Fibroblast of skin of right biceps (primary cell): ENCODE data around the gene ZNF333.
A peak's percentile ranks its signal among the peaks of the same experiment; 100 is the strongest.

ENCODE experiments used
- DNase-seq: peaks from one replicate; pipeline ENCODE4 v3.0.0-alpha.2; 2013

Gene ZNF333

DNA sequence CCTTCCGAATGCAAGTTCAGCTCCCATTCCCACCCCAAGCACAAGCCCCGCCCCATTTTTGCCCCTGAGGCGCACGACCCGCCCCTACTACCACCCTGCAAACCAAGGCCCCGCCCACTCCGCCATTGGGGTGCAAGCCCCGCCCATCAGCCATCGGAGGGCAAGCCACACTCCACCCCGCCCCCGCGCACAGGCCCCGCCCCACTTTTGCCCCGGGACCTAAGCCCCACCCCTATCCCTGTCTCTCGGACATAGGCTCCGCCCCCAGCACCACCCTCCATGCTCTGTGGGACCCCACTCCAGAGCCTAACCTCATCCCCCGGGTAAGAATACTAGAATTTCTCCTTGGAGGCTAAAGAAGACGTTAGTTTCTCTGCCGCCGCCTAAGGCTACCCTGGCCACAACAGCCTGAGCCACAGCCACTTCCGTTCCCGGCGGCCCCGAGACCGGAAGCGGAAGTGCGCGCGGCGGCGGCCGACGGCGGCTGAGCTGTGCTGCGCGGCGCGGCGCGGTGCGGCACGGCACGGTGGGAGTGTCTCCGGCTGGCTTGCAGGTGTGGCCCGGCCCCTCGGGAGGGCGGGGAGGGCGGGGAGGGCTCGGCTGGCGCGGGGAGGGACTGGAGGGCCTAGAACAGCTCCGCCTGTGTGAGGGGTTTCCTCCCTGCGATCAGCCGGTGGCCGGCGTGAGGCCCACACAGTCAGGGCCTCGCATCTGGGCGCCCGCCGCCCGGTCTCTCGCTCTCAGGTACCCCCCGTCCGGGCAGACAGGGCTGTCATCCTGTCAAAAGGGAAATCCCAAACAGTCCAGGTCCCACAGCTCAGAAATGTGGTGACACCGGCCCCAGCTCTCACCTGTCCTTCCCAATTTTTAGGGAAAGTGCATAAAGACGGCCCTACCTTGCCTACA, at the start of gene ZNF333:
Gene ZNF333, plus strand, starts transcription at position 451 of the 906 bp plus-strand sequence. CDS start 3,444 bp downstream, outside the sequence.
- DNase-seq = peak; percentile 90

DNA sequence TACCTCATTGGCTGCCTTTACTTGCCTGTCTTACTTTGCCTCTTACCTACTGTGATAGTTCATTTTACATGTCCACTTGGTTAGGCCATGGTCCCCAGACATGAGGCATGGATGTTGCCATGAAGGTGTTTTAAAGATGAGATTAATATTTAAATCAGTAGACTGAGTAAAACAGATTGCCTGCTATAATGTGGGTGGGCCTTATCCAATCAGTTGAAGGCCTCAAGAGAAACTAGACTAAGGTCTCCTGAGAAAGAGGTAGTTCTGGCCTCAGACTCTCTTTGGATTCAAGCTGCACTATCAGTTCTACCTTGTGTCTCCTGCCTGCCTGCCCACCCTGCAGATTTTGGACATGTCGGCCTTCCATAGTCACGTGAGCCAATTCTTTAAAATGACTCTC, 41.3 kb upstream of the ZNF333 start:
- no peak for DNase-seq

DNA sequence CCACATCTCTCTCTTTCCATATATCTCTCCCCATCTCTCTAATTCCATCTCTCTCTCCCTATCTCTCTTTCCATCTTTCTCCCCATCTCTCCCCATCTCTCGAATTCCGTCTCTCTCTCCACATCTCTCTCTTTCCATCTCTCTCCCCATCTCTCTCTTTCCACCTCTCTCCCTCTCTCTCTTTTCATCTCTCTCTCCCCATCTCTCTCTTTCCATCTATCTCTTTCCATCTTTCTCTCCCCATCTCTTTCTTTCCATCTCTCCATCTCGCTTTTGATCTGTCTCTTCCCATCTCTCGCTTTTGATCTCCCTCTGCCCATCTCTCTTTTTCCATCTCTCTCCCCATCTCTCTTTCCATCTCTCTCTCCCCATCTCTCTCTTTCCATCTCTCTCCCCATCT, 40.8 kb upstream of the ZNF333 start:
- DNase-seq = no peak

DNA sequence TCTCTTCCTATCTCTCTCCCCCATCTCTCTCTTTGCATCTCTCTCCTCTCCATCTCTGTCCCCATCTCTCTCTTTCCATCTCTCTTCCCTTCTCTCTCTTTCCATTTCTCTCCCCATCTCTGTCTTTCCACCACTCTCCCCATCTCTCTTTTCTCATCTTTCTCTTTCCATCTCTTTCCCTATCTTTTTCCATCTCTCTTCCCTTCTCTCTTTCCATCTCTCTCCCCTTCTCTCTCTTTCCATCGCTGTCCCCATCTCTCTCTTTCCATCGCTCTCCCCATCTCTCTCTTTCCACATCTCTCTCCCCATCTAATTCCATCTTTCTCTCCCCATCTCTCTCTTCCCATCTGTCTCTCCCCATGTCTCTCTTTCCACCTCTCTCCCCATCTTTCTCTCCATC, 39.7 kb upstream of the ZNF333 start:
- DNase-seq = no peak

DNA sequence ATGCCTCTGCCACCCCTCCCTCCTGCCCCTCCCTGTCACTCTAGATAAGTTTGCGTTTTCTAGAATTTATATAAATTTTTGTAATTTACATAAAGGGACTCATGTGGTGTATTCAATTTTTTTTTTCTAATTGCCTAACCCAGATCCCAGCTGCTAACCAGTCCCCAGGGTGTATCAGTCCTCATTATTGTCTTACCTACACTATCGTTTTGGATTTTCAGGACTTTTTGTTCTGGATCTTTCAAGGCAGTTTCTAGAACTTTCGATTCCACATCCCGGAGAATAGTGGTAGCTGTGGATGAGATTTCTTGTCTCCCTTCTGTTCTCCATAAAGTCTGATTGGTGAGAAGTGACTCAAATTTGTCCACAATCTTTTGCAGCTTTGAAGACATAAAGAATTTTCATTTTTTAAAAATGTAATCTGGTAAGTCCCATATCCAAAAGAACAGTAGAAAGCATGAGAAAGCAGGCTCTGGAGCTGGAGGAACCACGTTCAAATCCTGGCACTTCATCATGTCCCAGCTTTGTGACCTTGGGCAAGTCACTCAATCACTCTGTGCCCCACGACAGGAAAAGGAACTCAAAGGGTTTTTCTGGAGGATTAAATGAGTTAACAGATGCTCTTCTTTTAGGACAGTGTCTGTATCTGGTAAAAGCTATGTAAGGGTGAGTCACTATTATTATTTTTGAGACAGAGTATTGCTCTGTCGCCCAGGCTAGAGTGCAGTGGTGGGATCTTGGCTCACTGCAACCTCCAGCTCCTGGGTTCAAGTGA, 34.9 kb upstream of the ZNF333 start:
- DNase-seq = no peak

DNA sequence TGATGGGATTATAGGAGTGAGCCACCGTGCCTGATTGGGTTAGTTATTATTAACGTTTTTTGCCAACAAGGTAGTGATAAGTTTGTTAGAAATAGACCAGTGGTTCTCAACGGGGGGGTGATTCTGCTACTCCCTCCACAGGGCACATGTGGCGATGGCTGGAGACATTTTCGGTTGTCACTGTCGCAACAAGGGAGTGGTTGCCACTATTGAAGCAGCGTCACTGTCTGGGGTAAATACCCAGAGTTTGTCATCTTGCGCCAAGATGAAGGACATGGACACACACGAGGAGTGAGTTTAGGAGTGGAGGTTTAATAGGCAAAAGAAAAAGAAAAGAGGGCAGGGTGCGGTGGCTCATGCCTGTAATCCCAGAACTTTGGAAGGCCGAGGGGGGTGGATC, 34.1 kb upstream of the ZNF333 start:
- no peak for DNase-seq

DNA sequence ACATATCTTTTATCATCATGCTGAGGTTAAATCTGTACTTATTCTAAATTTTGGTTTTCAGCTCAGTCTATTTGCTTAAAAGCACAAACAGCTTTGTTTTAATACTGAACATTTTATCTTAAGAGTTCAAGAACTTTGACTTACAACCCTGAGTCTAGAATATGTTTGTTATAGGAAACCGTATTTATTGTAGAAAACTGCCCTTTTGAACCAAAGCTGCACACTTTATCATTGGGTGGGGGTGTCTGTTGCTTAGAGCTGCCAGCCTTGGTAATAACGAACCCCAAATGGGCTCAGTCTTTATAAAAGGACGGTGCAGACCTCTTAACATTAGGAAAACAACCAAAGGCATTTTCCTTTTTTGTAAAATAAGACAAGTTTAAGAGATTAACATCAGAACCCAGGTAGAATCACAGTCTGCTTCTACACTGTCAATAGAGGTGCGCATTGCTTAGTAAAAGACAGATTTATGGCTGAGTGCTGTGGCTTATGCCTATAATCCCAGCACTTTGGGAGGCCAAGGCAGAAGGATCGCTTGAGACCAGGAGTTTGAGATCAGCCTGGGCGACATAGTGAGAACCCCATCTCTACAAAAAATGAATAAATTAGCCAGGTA, 29.9 kb upstream of the ZNF333 start:
- no peak for DNase-seq

DNA sequence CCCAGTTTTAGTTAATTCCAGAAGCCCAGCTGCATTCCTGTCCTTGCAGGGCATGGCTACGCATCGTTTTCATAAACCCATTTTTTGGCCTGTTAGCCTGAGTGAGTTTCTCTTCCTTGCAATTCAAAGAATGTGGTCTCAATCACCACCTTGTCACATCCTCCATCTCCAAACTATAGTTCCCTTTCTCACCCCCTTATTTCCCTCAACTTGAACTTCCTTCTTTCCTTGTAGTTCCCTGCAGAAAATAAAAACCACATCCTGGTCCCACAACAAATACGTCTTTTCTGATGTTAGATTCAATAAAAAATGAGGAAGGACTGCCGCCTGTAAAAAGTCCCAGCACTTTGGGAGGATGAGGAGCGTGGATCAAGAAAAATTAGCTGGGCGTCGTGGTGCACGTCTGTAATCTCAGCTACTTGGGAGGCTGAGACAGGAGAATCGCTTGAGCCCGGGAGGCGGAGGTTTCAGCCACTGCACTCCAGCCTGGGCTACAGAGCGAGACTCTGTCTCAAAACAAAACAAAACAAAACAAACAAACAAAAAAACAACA, 28.4 kb upstream of the ZNF333 start:
- DNase-seq = no peak

DNA sequence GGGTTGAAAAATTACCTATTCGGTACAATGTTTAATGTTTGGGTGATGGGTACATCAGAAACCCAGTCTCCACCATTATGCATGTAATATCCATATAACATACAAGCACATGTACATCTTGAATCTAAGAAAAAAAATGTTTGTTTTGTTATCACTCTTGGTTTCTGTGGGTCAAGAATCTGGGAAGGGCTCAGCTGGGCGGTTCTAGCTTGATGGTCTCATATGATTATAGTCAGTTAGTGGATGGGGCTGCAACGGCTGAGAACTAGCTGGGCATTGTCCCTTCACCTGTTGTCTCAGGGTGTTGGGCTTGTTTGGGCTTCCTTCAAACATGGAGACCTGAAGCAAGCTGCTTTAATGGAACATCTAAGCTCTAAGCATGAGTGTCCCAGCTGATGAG, 19.9 kb upstream of the ZNF333 start:
- DNase-seq = no peak

DNA sequence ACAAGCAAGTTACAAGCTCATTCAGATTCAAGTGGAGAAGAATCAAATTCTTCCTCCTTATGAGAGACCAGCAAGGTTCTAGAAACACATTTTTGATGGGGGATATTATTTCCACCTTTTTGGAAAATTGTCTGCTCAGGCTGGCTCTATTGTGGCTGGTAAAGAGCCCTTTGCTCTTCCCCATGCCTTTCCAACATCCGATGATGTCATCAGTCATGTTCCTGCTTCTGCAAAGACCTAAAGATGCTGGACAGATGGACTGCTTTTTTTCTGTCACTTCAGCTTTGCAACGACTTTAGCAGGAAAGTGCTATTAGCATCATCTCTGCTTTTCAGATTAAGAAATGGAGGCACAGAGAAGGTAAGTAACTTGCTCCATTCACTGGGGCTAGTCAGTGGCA, 19.4 kb upstream of the ZNF333 start:
- DNase-seq = no peak

DNA sequence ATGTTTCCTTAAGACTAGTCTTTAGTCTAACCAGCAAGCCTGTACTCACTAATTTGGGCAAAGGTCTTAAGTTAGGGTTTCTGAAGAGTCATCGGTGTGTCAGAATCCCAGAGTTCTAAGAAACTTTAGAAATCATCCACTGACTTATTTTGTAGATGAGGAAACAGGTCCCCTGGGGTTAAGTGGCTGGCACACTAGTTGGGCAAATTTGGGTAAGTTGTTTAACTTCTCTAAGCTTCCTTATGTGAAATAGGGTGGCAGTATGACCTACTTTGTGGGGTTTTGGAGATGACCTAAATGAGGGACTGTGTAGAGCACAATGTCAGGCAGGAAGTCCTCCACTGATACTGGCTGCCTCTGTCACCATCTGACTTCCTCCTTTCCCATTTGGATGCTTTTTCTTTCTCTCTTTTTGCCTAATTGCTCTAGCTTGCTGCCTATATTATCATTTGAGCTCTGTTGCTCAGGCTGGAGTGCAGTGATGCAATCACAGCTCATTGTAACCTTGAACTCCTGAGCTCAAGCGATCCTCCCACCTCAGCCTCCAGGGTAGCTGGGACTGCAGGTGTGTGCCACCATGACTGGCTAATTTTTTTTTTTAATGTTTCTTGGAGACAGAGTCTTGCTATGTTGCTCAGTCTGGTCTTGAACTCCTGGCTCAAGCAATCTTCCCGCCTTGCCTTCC, 17.5 kb upstream of the ZNF333 start:
- DNase-seq = no peak

DNA sequence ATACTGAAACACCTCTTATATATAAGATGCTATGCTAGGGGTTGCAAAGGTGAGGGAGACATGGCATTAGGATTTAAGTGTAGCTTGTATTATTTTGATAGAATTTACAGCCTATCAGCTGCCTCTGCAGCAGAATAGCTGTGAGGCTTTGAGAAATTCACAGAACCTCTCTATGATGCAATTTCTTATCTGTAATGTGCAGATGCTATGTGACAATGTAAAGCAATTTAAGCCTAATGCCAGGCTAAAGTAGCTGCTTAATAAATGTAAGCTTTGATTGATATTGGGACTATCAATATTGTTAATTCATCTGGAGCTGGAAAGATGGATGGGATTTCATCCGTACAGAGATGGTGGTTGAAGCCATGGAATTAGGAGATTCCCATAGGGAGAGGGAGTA, 16.8 kb upstream of the ZNF333 start:
- no peak for DNase-seq

DNA sequence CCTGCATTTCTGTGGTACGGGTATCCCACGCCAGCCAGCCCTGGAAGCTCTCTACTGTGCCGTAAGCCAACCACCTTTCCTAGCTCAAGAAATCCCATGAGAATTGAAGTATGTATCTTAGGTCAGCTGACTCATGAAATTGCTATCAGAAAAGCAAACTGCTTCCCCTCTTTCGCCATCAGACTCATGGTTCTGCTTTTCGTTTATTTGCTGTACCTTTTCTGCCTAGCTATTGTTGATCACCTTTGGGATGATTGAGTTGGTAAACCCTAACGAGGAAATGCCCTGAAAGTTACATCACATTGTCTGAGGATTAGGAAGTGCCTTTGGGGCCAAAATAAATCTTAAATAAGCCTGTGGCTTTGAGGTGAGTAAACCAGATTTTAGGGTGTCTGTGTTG, 15.1 kb upstream of the ZNF333 start, which contains the start of gene ADGRE3:
Gene ADGRE3, minus strand, starts transcription at position 81 of the 400 bp plus-strand sequence. Its CDS starts 74 bp downstream, at position 7.
- DNase-seq = peak; percentile 12

DNA sequence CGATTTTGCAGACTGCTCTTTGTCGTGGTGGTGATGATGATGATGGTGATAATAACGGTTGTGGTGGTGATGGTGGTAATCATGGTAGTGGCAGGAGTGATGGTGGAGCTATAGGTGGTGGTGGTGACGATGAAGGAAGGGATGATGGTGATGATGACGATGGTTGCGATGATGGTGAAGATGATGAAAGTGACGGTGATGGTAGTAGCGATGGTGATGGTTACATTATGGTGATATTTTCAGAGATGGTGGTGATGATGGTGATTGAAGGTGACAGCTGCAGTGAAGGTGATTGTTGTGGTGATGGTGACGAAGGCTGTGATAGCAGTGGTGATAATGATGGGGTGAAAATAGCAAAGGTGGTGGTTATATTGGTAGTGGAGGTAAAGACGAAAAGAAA, 13.1 kb upstream of the ZNF333 start:
- DNase-seq = no peak

DNA sequence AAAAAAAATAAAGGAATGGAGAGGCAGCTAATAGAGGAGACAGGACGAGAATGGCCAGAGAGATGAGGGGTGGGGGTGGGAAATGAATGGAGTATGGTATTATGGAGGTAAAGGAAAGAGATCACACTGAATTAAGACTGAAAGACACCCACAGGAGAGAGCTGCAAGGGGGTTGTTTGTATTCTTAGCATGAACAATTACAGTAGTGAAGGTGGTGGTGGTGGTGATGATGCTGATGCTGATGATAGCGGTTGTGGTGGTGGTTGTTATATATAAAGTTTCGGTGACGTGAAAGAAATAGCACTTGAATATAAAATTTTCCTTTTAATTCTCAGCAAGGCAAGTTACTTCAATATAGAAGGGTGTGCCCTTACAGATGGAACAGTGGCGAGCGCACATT, 12.4 kb upstream of the ZNF333 start:
- DNase-seq = no peak

DNA sequence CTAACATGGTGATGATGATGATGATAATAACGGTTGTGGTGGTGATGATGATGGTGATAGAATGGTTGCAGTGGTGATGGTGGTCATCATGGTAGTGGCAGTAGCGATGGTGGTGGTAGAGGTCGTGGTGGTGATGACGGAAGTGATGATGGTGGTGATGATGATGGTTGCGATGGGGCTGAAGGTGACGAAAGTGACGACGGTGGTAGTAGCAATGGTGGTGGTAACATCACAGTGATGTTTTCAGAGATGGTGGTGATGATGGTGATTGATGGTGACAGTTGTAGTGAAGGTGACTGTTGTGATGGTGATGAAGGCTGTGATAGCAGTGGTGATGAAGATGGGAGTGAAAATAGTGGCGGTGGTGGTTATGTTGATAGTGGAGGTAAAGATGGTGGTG, 11.6 kb upstream of the ZNF333 start:
- no peak for DNase-seq

DNA sequence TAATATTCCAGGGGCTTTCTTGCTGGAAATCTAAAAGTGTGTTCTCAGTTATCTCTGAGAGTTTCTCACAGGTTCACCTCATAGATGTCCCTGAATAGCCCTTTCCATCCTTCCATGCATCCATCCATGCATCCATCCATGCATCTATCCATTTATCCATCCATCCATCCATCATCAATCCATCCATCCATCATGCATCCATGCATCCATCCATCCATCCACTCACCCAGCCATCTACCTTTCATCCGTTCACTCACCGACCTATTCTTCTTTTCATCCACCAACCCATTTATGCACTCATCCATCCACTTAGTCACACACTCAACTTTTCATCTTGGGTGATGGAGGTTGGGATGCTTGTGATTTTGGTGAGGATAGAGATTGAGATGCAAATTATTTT, 7.8 kb upstream of the ZNF333 start:
- no peak for DNase-seq

DNA sequence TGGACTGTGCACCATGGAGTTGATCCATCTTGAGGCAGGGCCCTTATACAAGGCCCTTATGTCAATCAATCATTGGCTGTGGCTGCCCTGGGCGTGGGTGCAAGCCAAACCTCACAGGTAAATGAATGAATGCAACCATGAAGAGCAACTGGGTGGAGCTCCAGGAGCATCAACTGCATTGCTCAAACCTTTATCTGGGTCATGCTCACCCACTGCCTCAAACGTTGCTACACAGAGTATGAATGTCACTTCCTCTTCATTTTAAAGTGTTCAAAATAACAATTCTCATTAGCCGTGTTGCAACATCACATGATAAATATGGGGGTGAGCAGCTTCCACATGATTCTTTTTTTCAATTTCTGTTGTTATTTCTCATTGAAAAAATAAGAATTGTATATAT, 6.4 kb upstream of the ZNF333 start:
- no peak for DNase-seq

DNA sequence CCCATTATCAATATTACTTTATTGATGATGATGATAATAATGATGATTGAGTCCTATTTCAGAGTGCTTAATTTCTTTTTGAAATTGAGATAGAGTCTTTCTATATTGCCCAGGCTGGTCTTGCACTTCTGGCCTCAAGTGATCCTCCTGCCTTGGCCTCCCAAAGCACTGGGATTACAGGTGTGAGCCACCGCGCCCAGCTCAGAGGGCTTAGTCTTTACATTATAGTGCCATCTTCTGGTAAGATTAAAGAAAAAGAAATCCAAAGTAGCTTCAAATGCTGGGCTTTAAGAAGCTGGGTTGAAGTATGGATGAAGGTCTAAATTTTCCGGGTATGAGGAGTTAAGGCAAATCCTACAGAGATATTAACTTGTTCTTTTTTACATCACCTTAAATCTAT, 3.4 kb upstream of the ZNF333 start:
- DNase-seq = no peak

DNA sequence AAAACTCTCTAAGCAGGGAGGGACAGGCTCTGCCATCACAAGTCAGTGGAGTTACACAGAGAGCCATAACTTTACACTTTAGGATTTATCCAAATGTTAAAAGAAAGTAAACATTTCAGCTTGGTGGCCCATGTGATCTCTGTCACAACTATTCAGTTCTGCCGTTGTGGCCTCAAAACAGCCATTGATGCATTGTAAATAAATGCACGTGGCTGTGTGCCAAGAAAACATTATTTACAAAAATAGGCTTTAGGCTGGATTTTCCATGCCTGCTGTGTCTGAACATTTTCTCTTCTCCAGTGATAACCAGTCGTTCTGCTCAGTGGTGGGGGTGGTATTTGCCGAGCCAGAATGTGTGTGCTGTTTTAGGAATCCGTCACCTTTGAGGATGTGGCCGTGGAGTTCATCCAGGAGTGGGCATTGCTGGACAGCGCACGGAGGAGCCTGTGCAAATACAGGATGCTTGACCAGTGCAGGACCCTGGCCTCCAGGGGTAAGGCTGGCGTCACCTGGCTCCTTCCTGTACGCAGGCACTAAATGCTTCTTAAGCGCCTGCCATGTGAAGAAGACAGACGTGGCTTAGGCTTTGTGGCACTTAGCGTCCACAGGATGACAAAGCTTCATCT, 4.9 kb downstream of the ZNF333 start:
- DNase-seq = no peak

DNA sequence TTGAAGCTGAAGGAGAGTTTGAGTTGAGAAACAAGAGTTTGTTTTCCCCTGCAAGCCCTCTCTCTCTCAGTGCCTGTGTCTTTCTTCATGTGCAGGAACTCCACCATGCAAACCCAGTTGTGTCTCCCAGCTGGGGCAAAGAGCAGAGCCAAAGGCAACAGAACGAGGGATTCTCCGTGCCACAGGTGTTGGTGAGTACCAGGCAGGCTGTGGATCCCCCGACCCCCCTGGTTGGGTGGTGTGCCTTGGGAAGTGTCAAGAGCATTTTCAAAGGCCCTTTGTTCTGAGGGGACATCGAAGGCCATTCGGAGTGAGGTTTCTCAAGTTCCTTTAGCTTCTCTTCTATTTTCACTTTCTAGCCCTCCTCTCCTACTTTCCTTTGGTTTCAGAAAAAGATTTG, 5.6 kb downstream of the ZNF333 start:
- DNase-seq = no peak

DNA sequence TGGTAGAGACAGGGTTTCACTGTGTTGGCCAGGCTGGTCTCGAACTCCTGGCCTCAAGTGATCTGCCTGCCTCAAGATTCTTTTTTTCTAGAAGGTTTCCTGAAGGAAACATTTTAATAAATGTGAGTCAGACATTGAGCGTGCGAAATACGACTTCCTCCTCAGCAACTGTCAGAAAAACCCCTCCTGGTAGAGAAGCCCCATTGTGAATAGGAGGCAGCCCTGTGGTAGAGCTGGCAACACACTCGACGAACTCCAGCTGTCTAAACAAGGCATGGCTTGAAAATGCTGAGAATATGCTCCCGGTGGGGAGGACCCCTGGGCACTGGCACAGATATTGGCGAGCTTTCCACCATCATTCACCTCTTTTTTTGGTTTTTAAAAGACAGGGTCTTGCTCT, 9.8 kb downstream of the ZNF333 start:
- DNase-seq = no peak
